GM21825 (cell line): ENCODE results near the gene DPEP2.
"Not testable (repeated sequence)": the region's sequence is repeated elsewhere in the genome, so short reads cannot be mapped to it uniquely, and the experiment has no call there.

Source experiments
- ATAC-seq: cut with Tn5 transposase; IDR thresholded peaks from one replicate; pipeline ENCODE4 v1.9.1; 2021; ENCODE audit warnings: mild to moderate bottlenecking, moderate library complexity; ENCODE audit not compliant: unreplicated experiment

DPEP2 gene

GRCh38 chr16:67977469-67978227 is 21.6 kb downstream of the DPEP2 start:
- no peak for ATAC-seq

DNA sequence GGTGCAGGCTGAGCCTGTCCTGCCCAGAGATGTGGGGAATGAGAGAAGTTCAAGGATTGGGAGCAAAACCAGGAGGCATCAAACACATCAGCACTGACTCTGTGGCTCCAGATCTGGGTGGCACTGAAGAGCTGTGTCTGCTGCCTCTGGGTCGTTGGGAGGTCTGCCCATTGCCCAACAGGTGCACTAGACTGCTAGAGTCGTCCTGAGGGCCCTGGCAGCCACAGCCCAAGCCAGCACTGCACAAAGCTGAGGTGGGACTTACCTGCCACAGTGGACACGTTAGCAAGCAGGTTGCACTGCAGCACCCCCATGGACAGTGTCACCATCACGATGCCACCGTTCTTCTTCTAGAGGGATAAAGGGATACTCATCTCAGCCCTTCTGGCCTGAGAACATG is 22.3 kb downstream of the DPEP2 start:
- ATAC-seq = no peak

GRCh38 chr16:67976205-67976604 is 23.1 kb downstream of the DPEP2 start:
- no peak for ATAC-seq

DNA sequence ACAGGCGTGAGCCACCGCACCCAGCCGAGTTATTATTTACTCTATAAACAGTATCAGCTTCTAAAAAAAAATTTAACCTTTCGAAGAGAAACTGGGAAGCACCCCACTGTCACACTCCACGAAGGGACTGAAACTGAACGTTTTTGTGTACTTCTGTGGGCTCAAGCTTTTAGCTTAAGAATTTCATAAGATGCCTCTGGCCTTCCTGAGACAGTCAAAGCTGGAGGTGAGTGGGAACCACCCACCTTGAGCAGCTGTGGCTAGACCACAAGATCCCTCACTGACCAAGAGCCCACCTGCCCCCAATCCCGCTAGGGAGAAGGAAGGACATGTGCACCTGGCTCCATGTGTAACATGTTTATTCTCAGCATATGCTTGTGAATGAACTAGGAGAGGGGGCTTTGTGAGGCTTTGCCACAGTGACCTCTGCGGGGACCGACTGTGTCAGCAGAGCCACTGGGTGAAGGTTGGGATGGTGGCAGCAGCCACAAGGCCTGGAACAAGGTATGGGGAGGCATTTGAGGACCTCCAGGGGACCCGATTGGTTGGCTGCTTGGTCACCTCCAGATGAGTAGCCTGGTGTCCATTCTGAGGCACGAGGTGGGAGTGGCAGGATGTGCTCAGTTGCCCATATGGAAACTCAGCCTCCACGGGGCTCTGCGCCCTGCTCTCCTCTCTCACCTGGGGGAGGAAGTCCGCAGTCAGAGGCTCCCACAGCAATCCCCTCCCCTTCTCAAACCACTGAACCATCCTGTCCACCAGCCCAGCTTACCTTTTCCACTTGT is 23.8 kb downstream of the DPEP2 start:
- ATAC-seq = no peak

- ATAC-seq = not testable (repeated sequence)
These were observed 27.0 kb downstream of the DPEP2 start for GRCh38 chr16:67972285-67972684.

GRCh38 chr16:67971111-67971510 is 28.2 kb downstream of the DPEP2 start:
- ATAC-seq = no peak

- no peak for ATAC-seq
These were observed 29.8 kb downstream of the DPEP2 start for GRCh38 chr16:67969254-67970039.

- ATAC-seq = peak; percentile 87
These were observed 30.7 kb downstream of the DPEP2 start, which contains the start of gene SLC12A4 for GRCh38 chr16:67968400-67969253. Gene SLC12A4, minus strand, starts transcription at chr16:67968637. Its CDS starts 84 bp downstream, at chr16:67968553.

DNA sequence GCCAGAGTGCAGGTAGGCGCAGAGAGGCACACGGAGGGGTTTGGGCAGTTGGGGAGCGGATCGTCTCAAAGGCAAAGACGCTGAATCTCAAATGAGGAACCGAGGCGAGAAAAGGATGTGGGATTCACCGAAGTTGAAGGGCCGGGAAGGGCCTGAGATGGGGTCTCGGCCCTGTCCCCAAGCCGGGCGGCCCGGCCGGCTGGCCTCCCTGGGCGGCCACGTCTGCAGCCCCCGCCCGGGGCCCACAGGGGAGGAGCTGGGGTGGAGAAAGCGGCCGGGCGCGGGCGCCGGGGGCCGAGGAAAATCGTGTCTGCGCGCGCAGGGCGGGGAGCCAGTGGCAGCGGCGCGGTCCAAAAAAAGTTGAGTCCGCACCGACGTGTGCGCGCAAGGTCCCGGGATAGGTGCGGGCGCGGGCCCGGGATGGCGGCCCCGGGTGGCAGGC is 31.3 kb downstream of the DPEP2 start:
- peak; percentile 22 for ATAC-seq

- ATAC-seq = no peak
These were observed 31.9 kb downstream of the DPEP2 start for GRCh38 chr16:67967183-67967957.

GRCh38 chr16:67966549-67967182 is 32.6 kb downstream of the DPEP2 start:
- ATAC-seq = no peak

- no peak for ATAC-seq
These were observed 33.4 kb downstream of the DPEP2 start for GRCh38 chr16:67965668-67966548.

DNA sequence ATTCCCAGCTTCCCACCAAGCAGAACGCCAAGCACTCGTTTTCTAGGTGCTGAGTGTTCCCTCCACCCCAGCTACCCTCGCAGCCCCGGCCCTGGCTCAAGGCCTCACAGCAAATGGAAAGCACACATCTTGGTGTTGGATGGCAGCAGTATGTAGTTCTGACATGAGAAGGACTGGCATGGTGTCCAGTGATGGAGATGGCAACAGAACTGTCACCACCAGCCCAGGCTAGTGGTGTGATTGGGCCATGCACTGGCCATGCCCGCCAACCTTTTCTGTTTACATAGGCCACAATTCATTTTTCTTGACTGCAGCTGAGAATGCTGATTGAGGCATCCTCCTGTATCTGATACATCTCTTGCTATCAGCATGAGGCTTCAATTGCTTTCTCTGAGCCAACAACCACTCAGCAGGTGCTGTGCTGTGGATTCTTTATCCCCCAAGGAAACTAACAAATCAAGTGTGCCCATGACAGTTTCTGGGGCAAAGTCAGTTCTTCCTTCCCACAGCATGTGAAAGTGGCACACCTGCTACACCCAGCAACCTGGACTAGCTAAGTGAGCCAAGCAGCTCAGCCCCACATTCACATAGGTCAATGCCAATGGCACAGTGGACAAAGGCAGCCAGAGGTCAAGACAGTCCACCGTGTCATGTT is 34.7 kb downstream of the DPEP2 start:
- no peak for ATAC-seq

- no peak for ATAC-seq
These were observed 35.5 kb downstream of the DPEP2 start for GRCh38 chr16:67963662-67964321.

GRCh38 chr16:67963292-67963661 is 36.0 kb downstream of the DPEP2 start:
- no peak for ATAC-seq

DNA sequence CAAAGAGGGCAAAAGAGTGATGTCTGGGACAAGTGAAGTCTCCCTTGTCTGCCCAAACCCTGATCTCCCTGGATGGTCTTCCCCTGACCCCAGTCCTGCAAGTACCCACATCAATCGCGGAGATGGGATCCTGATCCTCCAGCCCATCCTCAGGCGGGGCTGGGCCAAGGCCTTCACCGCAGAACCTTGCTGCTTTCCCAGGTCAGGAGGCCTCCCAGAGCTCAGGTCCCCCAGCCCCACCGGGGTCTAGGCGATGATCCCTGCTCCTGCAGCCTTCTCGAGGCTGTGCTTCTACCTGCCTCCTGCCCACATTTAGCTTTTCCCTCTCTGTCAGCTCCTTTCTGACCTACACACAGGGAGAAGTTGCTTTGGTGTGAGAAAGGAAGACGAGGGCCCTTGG is 37.1 kb downstream of the DPEP2 start:
- ATAC-seq = no peak

GRCh38 chr16:67961551-67961957 is 37.7 kb downstream of the DPEP2 start:
- ATAC-seq = no peak
